ENCODE data around the gene PRR7.

GRCh38 chr5:177497292-177498012, 50.8 kb downstream of the PRR7 start, which contains the start of gene PDLIM7:
- TF ChIP-seq EZH2phosphoT487 (IDR thresholded peaks at IDR 0.05; ENCODE audit: borderline replicate concordance, low read length): no peak
- TF ChIP-seq, protein P1, sequence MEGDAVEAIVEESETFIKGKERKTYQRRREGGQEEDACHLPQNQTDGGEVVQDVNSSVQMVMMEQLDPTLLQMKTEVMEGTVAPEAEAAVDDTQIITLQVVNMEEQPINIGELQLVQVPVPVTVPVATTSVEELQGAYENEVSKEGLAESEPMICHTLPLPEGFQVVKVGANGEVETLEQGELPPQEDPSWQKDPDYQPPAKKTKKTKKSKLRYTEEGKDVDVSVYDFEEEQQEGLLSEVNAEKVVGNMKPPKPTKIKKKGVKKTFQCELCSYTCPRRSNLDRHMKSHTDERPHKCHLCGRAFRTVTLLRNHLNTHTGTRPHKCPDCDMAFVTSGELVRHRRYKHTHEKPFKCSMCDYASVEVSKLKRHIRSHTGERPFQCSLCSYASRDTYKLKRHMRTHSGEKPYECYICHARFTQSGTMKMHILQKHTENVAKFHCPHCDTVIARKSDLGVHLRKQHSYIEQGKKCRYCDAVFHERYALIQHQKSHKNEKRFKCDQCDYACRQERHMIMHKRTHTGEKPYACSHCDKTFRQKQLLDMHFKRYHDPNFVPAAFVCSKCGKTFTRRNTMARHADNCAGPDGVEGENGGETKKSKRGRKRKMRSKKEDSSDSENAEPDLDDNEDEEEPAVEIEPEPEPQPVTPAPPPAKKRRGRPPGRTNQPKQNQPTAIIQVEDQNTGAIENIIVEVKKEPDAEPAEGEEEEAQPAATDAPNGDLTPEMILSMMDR (IDR thresholded peaks at IDR 0.05; ENCODE audit: low read depth, low read length, poor library complexity, severe bottlenecking): peak; percentile 11

Data from DOHH2 (cell line).